NCI-H69 (cell line): Measurements from ENCODE around the gene HS6ST2.

ENCODE experiments used
- DNase-seq: peaks from one replicate; lab custom pipeline; 2025; lab: John Stamatoyannopoulos, UW

Gene HS6ST2

GRCh38 chrX:132673331-132673730 lies 285.1 kb downstream of the HS6ST2 start:
- DNase-seq: no peak

- DNase-seq: no peak
These were observed 287.2 kb downstream of the HS6ST2 start for GRCh38 chrX:132671229-132671641.

- no peak for DNase-seq
These were observed 289.3 kb downstream of the HS6ST2 start for GRCh38 chrX:132669142-132669541.

- no peak for DNase-seq
These were observed 290.3 kb downstream of the HS6ST2 start for GRCh38 chrX:132668178-132668577.

GRCh38 chrX:132665676-132666075 lies 292.8 kb downstream of the HS6ST2 start:
- no peak for DNase-seq

- DNase-seq: no peak
These were observed 294.2 kb downstream of the HS6ST2 start for GRCh38 chrX:132664273-132664672.

GRCh38 chrX:132662844-132663243 lies 295.6 kb downstream of the HS6ST2 start:
- DNase-seq: no peak

GRCh38 chrX:132657876-132658275 lies 300.6 kb downstream of the HS6ST2 start:
- DNase-seq: no peak

GRCh38 chrX:132652871-132653270 lies 305.6 kb downstream of the HS6ST2 start:
- no peak for DNase-seq

- DNase-seq: no peak
These were observed 306.9 kb downstream of the HS6ST2 start for GRCh38 chrX:132651421-132652086.

- DNase-seq: no peak
These were observed 309.5 kb downstream of the HS6ST2 start for GRCh38 chrX:132648895-132649294.

GRCh38 chrX:132639446-132639845 lies 319.0 kb downstream of the HS6ST2 start:
- no peak for DNase-seq

GRCh38 chrX:132638313-132638712 lies 320.1 kb downstream of the HS6ST2 start:
- no peak for DNase-seq

GRCh38 chrX:132636080-132636479 lies 322.3 kb downstream of the HS6ST2 start:
- DNase-seq: no peak

GRCh38 chrX:132634521-132634920 lies 323.9 kb downstream of the HS6ST2 start:
- no peak for DNase-seq

GRCh38 chrX:132631579-132632232 lies 326.7 kb downstream of the HS6ST2 start:
- peak; percentile 4 for DNase-seq

- no peak for DNase-seq
These were observed 334.0 kb downstream of the HS6ST2 start for GRCh38 chrX:132624466-132624865.

- DNase-seq: no peak
These were observed 334.5 kb downstream of the HS6ST2 start for GRCh38 chrX:132623942-132624341.

- no peak for DNase-seq
These were observed 335.1 kb downstream of the HS6ST2 start for GRCh38 chrX:132623300-132623699.

GRCh38 chrX:132622130-132622529 lies 336.3 kb downstream of the HS6ST2 start:
- DNase-seq: no peak

GRCh38 chrX:132618810-132619209 lies 339.6 kb downstream of the HS6ST2 start:
- DNase-seq: no peak

- peak; percentile 37 for DNase-seq
These were observed 342.9 kb downstream of the HS6ST2 start for GRCh38 chrX:132615391-132616131.

GRCh38 chrX:132614297-132614696 lies 344.1 kb downstream of the HS6ST2 start:
- DNase-seq: peak; percentile 0
